GM12878 (cell line): ENCODE data around the gene GORASP2. TPM values are rescaled to one million over a fixed set of nuclear protein-coding genes. Genes with fewer than 3 reads are reported as not detected.

ENCODE experiments used
- ATF2 ChIP-seq: IDR thresholded peaks from 2 replicates; pipeline ENCODE4 v1.6.1; 2012; ENCODE audit warnings: low read length, inconsistent platforms
- BCL11A ChIP-seq: IDR thresholded peaks from 2 replicates; pipeline ENCODE4 v1.6.1; 2011; ENCODE audit warnings: low read depth, low read length
- CHD4 ChIP-seq: fragments of 200-600 bp; sonication (generic); IDR thresholded peaks from 2 replicates; pipeline ENCODE4 v1.6.1; 2016; ENCODE audit warnings: mild to moderate bottlenecking
- CTCF ChIP-seq, 3 experiments: IDR thresholded peaks in 2 of 3; conservative IDR thresholded peaks in 1 of 3; 2 replicates each; pipeline ENCODE4 v1.5.1; 2011; ENCODE audit warnings: low read depth in 3 of 3, low read length in 3 of 3, mild to moderate bottlenecking in 3 of 3, control low read depth in 2 of 3, moderate library complexity in 2 of 3, inconsistent platforms in 1 of 3, mixed read lengths in 1 of 3; ENCODE audit not compliant: control insufficient read depth in 2 of 3, insufficient read depth in 1 of 3; ENCODE audit errors: extremely low read depth in 1 of 3
- CUX1 ChIP-seq: IDR thresholded peaks from 2 replicates; pipeline ENCODE4 v1.6.1; 2012; ENCODE audit warnings: improper control_type of control experiment, low read depth, low read length; ENCODE audit not compliant: insufficient replicate concordance
- E4F1 ChIP-seq: fragments of 450-650 bp; IDR thresholded peaks from 2 replicates; pipeline ENCODE4 v1.6.1; 2018; ENCODE audit warnings: borderline replicate concordance, mild to moderate bottlenecking; ENCODE audit not compliant: partially characterized antibody
- HDAC6 ChIP-seq: fragments of 200-600 bp; sonication (generic); IDR thresholded peaks from one replicate; pipeline ENCODE4 v1.8.0; 2017; ENCODE audit warnings: antibody characterized with exemption; ENCODE audit not compliant: unreplicated experiment
- HSF1 ChIP-seq: fragments of 150-350 bp; IDR thresholded peaks from 2 replicates; pipeline ENCODE4 v1.6.1; 2014; ENCODE audit warnings: mild to moderate bottlenecking, low read depth, low read length
- JUNB ChIP-seq: IDR thresholded peaks from 2 replicates; pipeline ENCODE4 v1.6.1; 2016; ENCODE audit warnings: antibody characterized with exemption, mild to moderate bottlenecking
- NFYB ChIP-seq: IDR thresholded peaks from 2 replicates; pipeline ENCODE4 v1.6.1; 2011; ENCODE audit warnings: low read depth, mild to moderate bottlenecking, low read length, improper control_type of control experiment, moderate library complexity; ENCODE audit not compliant: insufficient read depth
- NR2C2 ChIP-seq: IDR thresholded peaks from 2 replicates; pipeline ENCODE4 v1.6.1; 2011; ENCODE audit warnings: borderline replicate concordance, low read depth; ENCODE audit not compliant: control insufficient read depth, insufficient read length
- PAX8 ChIP-seq: fragments of 450-650 bp; IDR thresholded peaks from 2 replicates; pipeline ENCODE4 v1.6.1; 2017; ENCODE audit warnings: mild to moderate bottlenecking, moderate library complexity
- POLR2A ChIP-seq: IDR thresholded peaks from 2 replicates; pipeline ENCODE4 v1.6.1; 2011; ENCODE audit warnings: low read depth, mild to moderate bottlenecking, low read length
- YBX1 ChIP-seq: fragments of 450-650 bp; IDR thresholded peaks from 2 replicates; pipeline ENCODE4 v1.6.1; 2016; ENCODE audit warnings: antibody characterized with exemption
- polyA plus RNA-seq, 11 experiments: library from polyadenylated mRNA; depleted of rRNA in 4 of 11; unstranded in 6 of 11; stranded (reverse) in 5 of 11; fragments of >200 nt; fragmentation: Nextera tagmentation in 4 of 11; fragmentation: Illumina TruSeq in 1 of 11; extraction: Ambion mirVana in 4 of 11; extraction: Trizol in 1 of 11; gene quantifications; 1 replicate in 1 of 11; 2 replicates in 10 of 11; pipeline versions ENCODE4 v1.2.1 to v1.2.3, GENCODE V29; 2011 to 2016; ENCODE audit warnings: inconsistent platforms in 2 of 11, missing spikeins in 2 of 11, low read depth in 1 of 11
- total RNA-seq, 4 experiments: library from RNA; depleted of rRNA in 3 of 4; stranded (reverse); fragments of >200 nt in 3 of 4; fragmentation: Illumina TruSeq in 1 of 4; extraction: Trizol in 1 of 4; gene quantifications; 2 replicates each; pipeline versions ENCODE4 v1.2.1 to v1.2.3, GENCODE V29; 2013 to 2021

GORASP2 gene
- total and polyA plus RNA-seq, 10 of the 15 experiments (the other 5 are each of a cell fraction or from before 2014, with no cell fraction given) = 26.3 to 169 (median 103) TPM

GRCh38 chr2:170928824-170929685 is at the start of gene GORASP2 (continued):
- TF ChIP-seq CTCF (IDR thresholded peaks at IDR 0.05 in 2 of 3, conservative IDR thresholded peaks at IDR 0.05 in 1 of 3; ENCODE audit: control insufficient read depth in 2 of 3, extremely low read depth in 1 of 3, insufficient read depth in 1 of 3, low read depth in 3 of 3, low read length in 3 of 3) (peak; percentile 76 to 94 (median 79)), HSF1 (peak; percentile 27; the same call in 1 of the 2 replicates), NR2C2 (no peak), E4F1 (no peak), CHD4 (no peak), HDAC6 (peak; percentile 33), BCL11A (no peak), YBX1 (no peak), PAX8 (no peak), POLR2A (peak; percentile 98), CUX1 (no peak), NFYB (no peak), JUNB (no peak), ATF2 (peak; percentile 75; the same call in 1 of the 2 replicates)
